Astrocyte (in vitro differentiated cells and primary cell): Measurements from ENCODE around the gene BRMS1L.

ENCODE experiments used
- EZH2 ChIP-seq: IDR thresholded peaks from 2 replicates; pipeline ENCODE4 v1.6.1; 2012; ENCODE audit warnings: mild to moderate bottlenecking, low read length, inconsistent platforms; ENCODE audit not compliant: insufficient read depth
- TF ChIP-seq, protein P1 (sequence below): IDR thresholded peaks from 2 replicates; pipeline ENCODE4 v1.5.1; 2011; ENCODE audit warnings: low read depth, mild to moderate bottlenecking, inconsistent platforms, low read length, moderate library complexity; ENCODE audit not compliant: insufficient read depth

DNA sequence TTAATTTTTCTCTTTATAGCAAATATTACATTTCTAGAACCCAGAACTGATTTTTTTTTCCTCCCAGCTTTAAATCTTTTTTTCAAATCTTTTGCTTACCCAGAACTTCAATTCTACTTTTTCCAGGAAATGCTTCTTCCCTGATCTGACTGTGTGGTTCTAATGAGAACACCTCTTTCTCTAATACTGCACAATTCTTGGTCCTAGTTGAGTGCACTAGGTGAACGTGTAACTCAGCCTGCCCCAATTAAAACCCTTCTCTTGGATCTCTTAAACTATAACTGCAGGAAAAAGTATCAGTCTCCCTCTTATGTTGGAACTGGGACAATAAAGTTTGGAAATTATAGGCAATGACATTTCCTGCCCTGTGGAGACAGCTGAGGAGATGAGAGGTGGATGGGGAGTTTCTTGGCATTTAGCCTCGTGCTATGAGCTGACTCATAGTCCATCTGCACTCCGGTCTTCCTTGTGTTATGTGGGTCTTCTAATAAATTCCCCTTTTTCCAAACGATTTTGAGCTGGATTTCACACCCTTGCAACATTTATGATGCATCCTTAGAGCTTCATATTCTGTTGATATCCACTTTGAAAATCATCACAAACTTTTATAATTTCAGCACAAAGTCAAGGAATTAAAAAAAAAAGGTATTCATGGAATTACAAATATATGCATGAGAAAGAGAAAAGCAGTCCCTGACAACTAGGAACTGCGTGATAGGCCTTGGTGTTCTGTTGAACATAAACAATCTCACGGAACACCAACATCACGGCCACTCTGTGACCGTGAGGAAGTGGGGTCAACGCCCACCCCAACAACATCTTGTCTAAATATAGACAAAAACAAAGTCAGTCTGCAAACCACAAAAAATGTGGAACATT lies 52.4 kb downstream of the BRMS1L start:
- TF ChIP-seq, protein P1, sequence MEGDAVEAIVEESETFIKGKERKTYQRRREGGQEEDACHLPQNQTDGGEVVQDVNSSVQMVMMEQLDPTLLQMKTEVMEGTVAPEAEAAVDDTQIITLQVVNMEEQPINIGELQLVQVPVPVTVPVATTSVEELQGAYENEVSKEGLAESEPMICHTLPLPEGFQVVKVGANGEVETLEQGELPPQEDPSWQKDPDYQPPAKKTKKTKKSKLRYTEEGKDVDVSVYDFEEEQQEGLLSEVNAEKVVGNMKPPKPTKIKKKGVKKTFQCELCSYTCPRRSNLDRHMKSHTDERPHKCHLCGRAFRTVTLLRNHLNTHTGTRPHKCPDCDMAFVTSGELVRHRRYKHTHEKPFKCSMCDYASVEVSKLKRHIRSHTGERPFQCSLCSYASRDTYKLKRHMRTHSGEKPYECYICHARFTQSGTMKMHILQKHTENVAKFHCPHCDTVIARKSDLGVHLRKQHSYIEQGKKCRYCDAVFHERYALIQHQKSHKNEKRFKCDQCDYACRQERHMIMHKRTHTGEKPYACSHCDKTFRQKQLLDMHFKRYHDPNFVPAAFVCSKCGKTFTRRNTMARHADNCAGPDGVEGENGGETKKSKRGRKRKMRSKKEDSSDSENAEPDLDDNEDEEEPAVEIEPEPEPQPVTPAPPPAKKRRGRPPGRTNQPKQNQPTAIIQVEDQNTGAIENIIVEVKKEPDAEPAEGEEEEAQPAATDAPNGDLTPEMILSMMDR = no peak
- TF ChIP-seq EZH2 = no peak
